Caco-2 (cell line): ENCODE results near the gene UGT1A1. TPM values are rescaled to one million over a fixed set of nuclear protein-coding genes. Genes with fewer than 3 reads are reported as not detected.

ENCODE experiments used
- BruUV-seq: library from RNA; stranded (reverse); fragments of 400-500 nt; replicated peaks from 2 replicates; lab custom pipeline; 2021; lab: Mats Ljungman, UMichigan
- CTCF ChIA-PET: fragments of 300-600 bp; sonication (Branson Sonifier 250); formaldehyde crosslinking; loops from one replicate; lab custom pipeline; 2022; ENCODE audit warnings: antibody characterized with exemption; lab: Charles Lee
- POLR2A ChIA-PET: fragments of 300-600 bp; sonication (Branson Sonifier 250); formaldehyde crosslinking; loops from one replicate; lab custom pipeline; 2022; ENCODE audit warnings: antibody characterized with exemption; lab: Charles Lee
- DNase-seq, 2 experiments: peaks; one replicate each; pipeline versions ENCODE4 v3.0.0 to v3.0.0-alpha.2; 2020 to 2022
- H3K27me3 ChIP-seq: replicated peaks from 2 replicates; pipeline ENCODE4 v1.6.0; 2011; ENCODE audit warnings: low read length; ENCODE audit not compliant: control insufficient read depth, insufficient read depth
- H3K36me3 ChIP-seq: 2 replicates; pipeline ENCODE4 v1.5.1; 2011; ENCODE audit warnings: low read length; ENCODE audit not compliant: control insufficient read depth, insufficient read depth
- H3K4me1 ChIP-seq: fragments of 250-450 bp; sonication (Bioruptor Pico); 2 replicates; pipeline ENCODE4 v1.5.1; 2020; ENCODE audit warnings: mild to moderate bottlenecking
- H3K4me3 ChIP-seq: 2 replicates; pipeline ENCODE4 v1.5.1; 2011; ENCODE audit warnings: low read depth, mild to moderate bottlenecking, control low read depth, low read length
- H3K9me3 ChIP-seq: fragments of 250-450 bp; sonication (Bioruptor Pico); 2 replicates; pipeline ENCODE4 v1.5.1; 2020; ENCODE audit warnings: mild to moderate bottlenecking, moderate library complexity
- H3K27ac Mint-ChIP-seq: one replicate; pipeline ENCODE4 v1.8.0; 2022; ENCODE audit warnings: mixed read lengths; ENCODE audit not compliant: unreplicated experiment
- H3K27me3 Mint-ChIP-seq: one replicate; pipeline ENCODE4 v1.8.0; 2022; ENCODE audit warnings: mixed read lengths; ENCODE audit not compliant: insufficient read depth, unreplicated experiment
- H3K36me3 Mint-ChIP-seq: one replicate; pipeline ENCODE4 v1.8.0; 2022; ENCODE audit warnings: mild to moderate bottlenecking, mixed read lengths; ENCODE audit not compliant: insufficient read depth, unreplicated experiment
- H3K4me1 Mint-ChIP-seq: one replicate; pipeline ENCODE4 v1.8.0; 2022; ENCODE audit warnings: low read depth, mixed read lengths; ENCODE audit not compliant: unreplicated experiment
- H3K4me3 Mint-ChIP-seq: one replicate; pipeline ENCODE4 v1.8.0; 2022; ENCODE audit warnings: mild to moderate bottlenecking, moderate library complexity, mixed read lengths; ENCODE audit not compliant: unreplicated experiment
- H3K9me3 Mint-ChIP-seq: one replicate; pipeline ENCODE4 v1.8.0; 2022; ENCODE audit warnings: mixed read lengths; ENCODE audit not compliant: unreplicated experiment
- intact Hi-C: fragments of 100-400 bp; cut with micrococcal nuclease; formaldehyde crosslinking; loops from one replicate; pipeline ENCODE4 v1.10.0; 2022; ENCODE audit not compliant: unreplicated experiment
- total RNA-seq: library from RNA; stranded (reverse); gene quantifications from 2 replicates; pipeline ENCODE4 v1.2.3, GENCODE V29; 2022
- TF ChIP-seq, protein P1 (sequence below), 2 experiments: fragments of 200-600 bp in 1 of 2; IDR thresholded peaks; 1 replicate in 1 of 2; 2 replicates in 1 of 2; pipeline versions ENCODE4 v1.5.1 to v1.8.0; 2011 to 2022; ENCODE audit warnings: antibody characterized with exemption in 1 of 2, control low read depth in 1 of 2, inconsistent platforms in 1 of 2, low read depth in 1 of 2, low read length in 1 of 2, mild to moderate bottlenecking in 1 of 2, moderate library complexity in 1 of 2; ENCODE audit not compliant: insufficient read depth in 1 of 2, severe bottlenecking in 1 of 2, unreplicated experiment in 1 of 2

Gene UGT1A1
- total RNA-seq, 1 experiment from 2014 or later = 3.0 TPM

- no peaks in the 10 kb centered on the region for H3K36me3 ChIP-seq
- H3K27me3 Mint-ChIP-seq = no peaks in the 10 kb centered on the region
- ChIA-PET POLR2A (no interaction called here), CTCF (no interaction called here)
- DNase-seq = no peak
- TF ChIP-seq, protein P1, sequence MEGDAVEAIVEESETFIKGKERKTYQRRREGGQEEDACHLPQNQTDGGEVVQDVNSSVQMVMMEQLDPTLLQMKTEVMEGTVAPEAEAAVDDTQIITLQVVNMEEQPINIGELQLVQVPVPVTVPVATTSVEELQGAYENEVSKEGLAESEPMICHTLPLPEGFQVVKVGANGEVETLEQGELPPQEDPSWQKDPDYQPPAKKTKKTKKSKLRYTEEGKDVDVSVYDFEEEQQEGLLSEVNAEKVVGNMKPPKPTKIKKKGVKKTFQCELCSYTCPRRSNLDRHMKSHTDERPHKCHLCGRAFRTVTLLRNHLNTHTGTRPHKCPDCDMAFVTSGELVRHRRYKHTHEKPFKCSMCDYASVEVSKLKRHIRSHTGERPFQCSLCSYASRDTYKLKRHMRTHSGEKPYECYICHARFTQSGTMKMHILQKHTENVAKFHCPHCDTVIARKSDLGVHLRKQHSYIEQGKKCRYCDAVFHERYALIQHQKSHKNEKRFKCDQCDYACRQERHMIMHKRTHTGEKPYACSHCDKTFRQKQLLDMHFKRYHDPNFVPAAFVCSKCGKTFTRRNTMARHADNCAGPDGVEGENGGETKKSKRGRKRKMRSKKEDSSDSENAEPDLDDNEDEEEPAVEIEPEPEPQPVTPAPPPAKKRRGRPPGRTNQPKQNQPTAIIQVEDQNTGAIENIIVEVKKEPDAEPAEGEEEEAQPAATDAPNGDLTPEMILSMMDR (IDR thresholded peaks at IDR 0.05; ENCODE audit: insufficient read depth in 1 of 2, low read depth in 1 of 2, low read length in 1 of 2, severe bottlenecking in 1 of 2, unreplicated experiment in 1 of 2) = no peak
- H3K36me3 Mint-ChIP-seq = no peaks in the 10 kb centered on the region
- H3K9me3 Mint-ChIP-seq = no peaks in the 10 kb centered on the region
- no peaks in the 10 kb centered on the region for H3K4me1 Mint-ChIP-seq
- H3K4me1 ChIP-seq = no peaks in the 10 kb centered on the region
- no peak overlapping the region for H3K4me3 ChIP-seq
- BruUV-seq = no TSS peak
- H3K27me3 ChIP-seq = no peaks in the 10 kb centered on the region
- no peak overlapping the region for H3K27ac Mint-ChIP-seq
- no peaks in the 10 kb centered on the region for H3K9me3 ChIP-seq
- intact Hi-C loops = no loop called here
- H3K4me3 Mint-ChIP-seq = no peak overlapping the region
These were observed 54.2 kb downstream of the UGT1A1 start for GRCh38 chr2:233814056-233814835.

DNA sequence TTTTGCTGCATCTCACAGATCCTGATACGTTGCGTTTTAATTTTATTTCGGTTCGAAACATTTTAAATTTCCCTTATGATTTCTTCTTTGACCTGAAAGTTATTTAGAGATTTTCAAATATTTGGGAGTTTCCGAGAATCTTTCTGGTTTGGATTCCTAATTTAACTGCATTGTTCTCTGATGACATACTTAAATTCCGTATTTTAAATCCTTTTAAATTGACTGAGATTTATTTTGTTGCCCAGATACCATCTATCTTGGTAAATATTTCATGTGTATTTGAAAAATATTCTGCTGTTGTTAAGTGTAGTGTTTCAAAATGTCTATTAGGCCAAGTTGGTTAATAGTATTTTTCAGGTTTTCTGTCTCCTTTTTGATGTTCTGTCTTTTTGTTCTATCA is 55.8 kb downstream of the UGT1A1 start:
- Histone ChIP-seq H3K36me3 (no peaks in the 10 kb centered on the region), H3K27me3 (no peaks in the 10 kb centered on the region), H3K4me1 (no peaks in the 10 kb centered on the region), H3K9me3 (no peaks in the 10 kb centered on the region), H3K4me3 (no peak overlapping the region)
- POLR2A ChIA-PET = no interaction called here
- TF ChIP-seq, protein P1 (IDR thresholded peaks at IDR 0.05; ENCODE audit: insufficient read depth in 1 of 2, low read depth in 1 of 2, low read length in 1 of 2, severe bottlenecking in 1 of 2, unreplicated experiment in 1 of 2) = no peak
- BruUV-seq = no TSS peak
- no peaks in the 10 kb centered on the region for H3K4me1 Mint-ChIP-seq
- no peaks in the 10 kb centered on the region for H3K27me3 Mint-ChIP-seq
- no peaks in the 10 kb centered on the region for H3K36me3 Mint-ChIP-seq
- H3K9me3 Mint-ChIP-seq = no peaks in the 10 kb centered on the region
- H3K27ac Mint-ChIP-seq = no peak overlapping the region
- H3K4me3 Mint-ChIP-seq = no peak overlapping the region
- DNase-seq = no peak
- intact Hi-C loops = no loop called here
- CTCF ChIA-PET = no interaction called here

GRCh38 chr2:233816334-233816733 is 56.3 kb downstream of the UGT1A1 start:
- no TSS peak for BruUV-seq
- no peaks in the 10 kb centered on the region for H3K27me3 Mint-ChIP-seq
- CTCF ChIA-PET = no interaction called here
- no peaks in the 10 kb centered on the region for H3K4me1 Mint-ChIP-seq
- H3K27ac Mint-ChIP-seq = no peak overlapping the region
- TF ChIP-seq, protein P1 (IDR thresholded peaks at IDR 0.05; ENCODE audit: insufficient read depth in 1 of 2, low read depth in 1 of 2, low read length in 1 of 2, severe bottlenecking in 1 of 2, unreplicated experiment in 1 of 2) = no peak
- no peak for DNase-seq
- POLR2A ChIA-PET = no interaction called here
- intact Hi-C loops = no loop called here
- Histone ChIP-seq H3K27me3 (no peaks in the 10 kb centered on the region), H3K4me1 (no peaks in the 10 kb centered on the region), H3K36me3 (no peaks in the 10 kb centered on the region), H3K9me3 (no peaks in the 10 kb centered on the region), H3K4me3 (no peak overlapping the region)
- H3K36me3 Mint-ChIP-seq = no peaks in the 10 kb centered on the region
- no peaks in the 10 kb centered on the region for H3K9me3 Mint-ChIP-seq
- no peak overlapping the region for H3K4me3 Mint-ChIP-seq
